HEK293 (cell line): Measurements from ENCODE around the gene MIEN1.

Experiments
- CTCF ChIA-PET: fragments of 350-600 bp; formaldehyde crosslinking; extraction: SDS; loops from one replicate; lab custom pipeline; 2021; ENCODE audit warnings: antibody characterized with exemption; lab: Yijun Ruan, JAX
- POLR2A ChIA-PET: fragments of 300-600 bp; formaldehyde crosslinking; extraction: SDS; loops from one replicate; lab custom pipeline; 2020; ENCODE audit warnings: antibody characterized with exemption, inconsistent platforms; lab: Yijun Ruan, JAX
- H3K27ac ChIP-seq: fragments of 200-500 bp; sonication (Bioruptor generic); 2 replicates; pipeline ENCODE4 v1.5.1; 2014; ENCODE audit warnings: low read depth, low read length, control low read depth, inconsistent platforms; ENCODE audit errors: extremely low read depth
- H3K36me3 ChIP-seq, 2 experiments: fragments of 200-500 bp in 1 of 2; sonication (Bioruptor generic) in 1 of 2; 1 replicate in 1 of 2; 2 replicates in 1 of 2; pipeline ENCODE4 v1.5.1; 2014 to 2017; ENCODE audit warnings: inconsistent platforms in 2 of 2, low read length in 2 of 2; ENCODE audit not compliant: control insufficient read depth in 2 of 2, insufficient read depth in 1 of 2
- H3K4me1 ChIP-seq: fragments of 200-500 bp; sonication (Bioruptor generic); 2 replicates; pipeline ENCODE4 v1.5.1; 2014; ENCODE audit warnings: mild to moderate bottlenecking, low read length, inconsistent platforms; ENCODE audit not compliant: control insufficient read depth, insufficient read depth
- H3K4me3 ChIP-seq: 2 replicates; pipeline ENCODE4 v1.5.1; 2011; ENCODE audit warnings: low read depth, mild to moderate bottlenecking, control low read depth, low read length, moderate library complexity
- H3K9me3 ChIP-seq: fragments of 200-500 bp; sonication (Bioruptor generic); 2 replicates; pipeline ENCODE4 v1.5.1; 2014; ENCODE audit warnings: low read depth, low read length, inconsistent platforms; ENCODE audit not compliant: control insufficient read depth, insufficient read depth
- BCL11A ChIP-seq: fragments of 450-650 bp; formaldehyde crosslinking; IDR thresholded peaks from 2 replicates; pipeline ENCODE4 v1.5.1; 2016; ENCODE audit warnings: low read depth, missing biosample characterization, missing genetic modification characterization
- BCL11B ChIP-seq: fragments of 450-650 bp; formaldehyde crosslinking; IDR thresholded peaks from 2 replicates; pipeline ENCODE4 v1.5.1; 2016; ENCODE audit warnings: low read depth, missing biosample characterization, missing genetic modification characterization
- FEZF1 ChIP-seq: fragments of 450-650 bp; formaldehyde crosslinking; IDR thresholded peaks from 2 replicates; pipeline ENCODE4 v1.5.1; 2016; ENCODE audit warnings: missing biosample characterization, missing genetic modification characterization
- GLI2 ChIP-seq: fragments of 450-650 bp; formaldehyde crosslinking; IDR thresholded peaks from 2 replicates; pipeline ENCODE4; 2017; ENCODE audit warnings: missing biosample characterization, missing genetic modification characterization, low read depth, borderline replicate concordance
- GLI4 ChIP-seq: fragments of 450-650 bp; formaldehyde crosslinking; IDR thresholded peaks from 2 replicates; pipeline ENCODE4 v1.5.1; 2016; ENCODE audit warnings: missing biosample characterization, missing genetic modification characterization
- GLIS1 ChIP-seq: fragments of 450-650 bp; formaldehyde crosslinking; IDR thresholded peaks from 2 replicates; pipeline ENCODE4 v1.5.1; 2016; ENCODE audit warnings: missing biosample characterization, missing genetic modification characterization
- HIC1 ChIP-seq: fragments of 450-650 bp; formaldehyde crosslinking; IDR thresholded peaks from 2 replicates; pipeline ENCODE4 v1.5.1; 2016; ENCODE audit warnings: missing biosample characterization, missing genetic modification characterization
- MEIS1 ChIP-seq: sonication (generic); formaldehyde crosslinking; IDR thresholded peaks from 2 replicates; pipeline ENCODE4 v1.8.1; 2022; ENCODE audit warnings: missing genetic modification reagents, mild to moderate bottlenecking, borderline replicate concordance
- RBAK ChIP-seq: fragments of 450-650 bp; formaldehyde crosslinking; IDR thresholded peaks from 2 replicates; pipeline ENCODE4 v1.5.1; 2016; ENCODE audit warnings: missing biosample characterization, missing genetic modification characterization
- REST ChIP-seq: fragments of 450-650 bp; formaldehyde crosslinking; IDR thresholded peaks from 2 replicates; pipeline ENCODE4 v1.5.1; 2016; ENCODE audit warnings: missing biosample characterization, missing genetic modification characterization
- TRIM28 ChIP-seq: IDR thresholded peaks from 2 replicates; pipeline ENCODE4 v1.6.1; 2011; ENCODE audit warnings: low read length, control low read depth, borderline replicate concordance
- ZBTB17 ChIP-seq: fragments of 450-650 bp; formaldehyde crosslinking; IDR thresholded peaks from 2 replicates; pipeline ENCODE4 v1.5.1; 2016; ENCODE audit warnings: missing biosample characterization, missing genetic modification characterization
- ZNF10 ChIP-seq: fragments of 450-650 bp; formaldehyde crosslinking; IDR thresholded peaks from 2 replicates; pipeline ENCODE4 v1.5.1; 2017; ENCODE audit warnings: missing biosample characterization, missing genetic modification characterization
- ZNF174 ChIP-seq: fragments of 450-650 bp; formaldehyde crosslinking; IDR thresholded peaks from 2 replicates; pipeline ENCODE4 v1.5.0; 2017; ENCODE audit warnings: missing biosample characterization, mild to moderate bottlenecking, missing genetic modification characterization
- ZNF354C ChIP-seq: fragments of 450-650 bp; formaldehyde crosslinking; IDR thresholded peaks from 2 replicates; pipeline ENCODE4 v1.5.1; 2016; ENCODE audit warnings: missing biosample characterization, missing genetic modification characterization, low read depth, borderline replicate concordance
- ZNF366 ChIP-seq: fragments of 450-650 bp; formaldehyde crosslinking; conservative IDR thresholded peaks from 2 replicates; pipeline ENCODE4 v1.5.1; 2016; ENCODE audit warnings: missing biosample characterization, missing genetic modification characterization
- ZNF394 ChIP-seq: fragments of 450-650 bp; formaldehyde crosslinking; IDR thresholded peaks from 2 replicates; pipeline ENCODE4 v1.5.1; 2016; ENCODE audit warnings: missing biosample characterization, missing genetic modification characterization, mild to moderate bottlenecking, moderate library complexity, borderline replicate concordance
- ZNF529 ChIP-seq: fragments of 450-650 bp; formaldehyde crosslinking; IDR thresholded peaks from 2 replicates; pipeline ENCODE4 v1.5.1; 2017; ENCODE audit warnings: missing genetic modification characterization, missing biosample characterization; ENCODE audit not compliant: insufficient replicate concordance
- ZNF670 ChIP-seq: fragments of 450-650 bp; formaldehyde crosslinking; IDR thresholded peaks from 2 replicates; pipeline ENCODE4 v1.5.1; 2016; ENCODE audit warnings: missing biosample characterization, missing genetic modification characterization, low read depth
- ZNF791 ChIP-seq: fragments of 450-650 bp; formaldehyde crosslinking; IDR thresholded peaks from 2 replicates; pipeline ENCODE4 v1.5.1; 2016; ENCODE audit warnings: missing biosample characterization, missing genetic modification characterization
- TF ChIP-seq, protein P1 (sequence below): fragments of 450-650 bp; formaldehyde crosslinking; IDR thresholded peaks from 2 replicates; pipeline ENCODE4 v1.5.1; 2016; ENCODE audit warnings: missing biosample characterization, missing genetic modification characterization

MIEN1 gene

GRCh38 chr17:39742856-39743436, 12.6 kb upstream of the MIEN1 start (continued):
- TF ChIP-seq REST (no peak), GLI2 (tag by site-specific recombination) (no peak), BCL11B (no peak), GLI4 (no peak), HIC1 (tag by site-specific recombination) (no peak), MEIS1 (CRISPR knock-in tag) (no peak)

DNA sequence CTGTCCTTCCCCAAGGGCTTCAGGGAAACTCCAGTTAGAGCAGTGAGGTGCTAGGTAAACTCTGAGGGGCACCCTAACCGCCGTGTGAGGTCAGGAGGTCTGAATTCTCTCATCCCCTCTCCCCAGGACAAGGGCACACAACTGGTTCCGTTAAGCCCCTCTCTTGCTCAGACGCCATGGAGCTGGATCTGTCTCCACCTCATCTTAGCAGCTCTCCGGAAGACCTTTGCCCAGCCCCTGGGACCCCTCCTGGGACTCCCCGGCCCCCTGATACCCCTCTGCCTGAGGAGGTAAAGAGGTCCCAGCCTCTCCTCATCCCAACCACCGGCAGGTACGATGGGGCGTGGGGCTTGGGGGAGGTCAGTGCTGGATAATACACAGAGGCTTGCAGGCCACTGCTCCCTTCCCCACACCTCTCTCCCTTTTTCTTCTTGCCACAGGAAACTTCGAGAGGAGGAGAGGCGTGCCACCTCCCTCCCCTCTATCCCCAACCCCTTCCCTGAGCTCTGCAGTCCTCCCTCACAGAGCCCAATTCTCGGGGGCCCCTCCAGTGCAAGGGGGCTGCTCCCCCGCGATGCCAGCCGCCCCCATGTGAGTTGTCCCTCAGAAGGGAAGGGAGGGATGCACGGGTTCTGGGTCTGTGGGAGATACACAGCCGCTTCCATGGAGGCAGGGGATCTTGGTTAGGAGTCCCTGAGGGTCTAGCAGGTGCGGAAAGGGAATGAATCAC, 12.0 kb upstream of the MIEN1 start:
- TF ChIP-seq ZBTB17 (tag by site-specific recombination) (no peak), ZNF354C (no peak), ZNF791 (tag by site-specific recombination) (no peak), GLIS1 (tag by site-specific recombination) (no peak), TRIM28 (no peak), RBAK (tag by site-specific recombination) (no peak), ZNF529 (tag by site-specific recombination) (no peak), ZNF10 (tag by site-specific recombination) (no peak), BCL11A (tag by site-specific recombination) (no peak), ZNF174 (no peak), ZNF670 (no peak), FEZF1 (tag by site-specific recombination) (no peak), ZNF394 (tag by site-specific recombination) (no peak), ZNF366 (tag by site-specific recombination) (no peak)
- TF ChIP-seq, protein P1, sequence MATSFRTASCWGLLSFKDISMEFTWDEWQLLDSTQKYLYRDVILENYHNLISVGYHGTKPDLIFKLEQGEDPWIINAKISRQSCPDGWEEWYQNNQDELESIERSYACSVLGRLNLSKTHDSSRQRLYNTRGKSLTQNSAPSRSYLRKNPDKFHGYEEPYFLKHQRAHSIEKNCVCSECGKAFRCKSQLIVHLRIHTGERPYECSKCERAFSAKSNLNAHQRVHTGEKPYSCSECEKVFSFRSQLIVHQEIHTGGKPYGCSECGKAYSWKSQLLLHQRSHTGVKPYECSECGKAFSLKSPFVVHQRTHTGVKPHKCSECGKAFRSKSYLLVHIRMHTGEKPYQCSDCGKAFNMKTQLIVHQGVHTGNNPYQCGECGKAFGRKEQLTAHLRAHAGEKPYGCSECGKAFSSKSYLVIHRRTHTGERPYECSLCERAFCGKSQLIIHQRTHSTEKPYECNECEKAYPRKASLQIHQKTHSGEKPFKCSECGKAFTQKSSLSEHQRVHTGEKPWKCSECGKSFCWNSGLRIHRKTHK = no peak
- peaks cover 24% of the 10 kb centered on the region for H3K4me1 ChIP-seq

More for the DNA sequence above, 12.0 kb upstream of the MIEN1 start:
- no peaks in the 10 kb centered on the region; a peak in 1 of 3 replicates for H3K36me3 ChIP-seq
- H3K4me3 ChIP-seq = no peak overlapping the region
- CTCF ChIA-PET = interaction anchor here (0.6 to 1.6 kb wide), 3 partner anchors 12 to 119 kb away, joined by 3 to 7 read pairs (median 3); partner anchors contain the start of gene MIEN1
- POLR2A ChIA-PET = interaction anchor here (0.8 kb wide), 1 partner anchor 13 kb away, joined by 3 read pairs; no protein-coding TSS in a partner anchor
- H3K9me3 ChIP-seq = no peaks in the 10 kb centered on the region
- no peak overlapping the region for H3K27ac ChIP-seq
